Neuron (in vitro differentiated cells): Measurements from ENCODE around the gene ARHGEF4.
"Not testable (repeated sequence)": the region's sequence is repeated elsewhere in the genome, so short reads cannot be mapped to it uniquely, and the experiment has no call there.

Source experiments
- H2AFZ ChIP-seq: one replicate; pipeline ENCODE4 v1.6.1; 2013; ENCODE audit warnings: low read depth, mild to moderate bottlenecking, inconsistent platforms, low read length, moderate library complexity
- H3K27me3 ChIP-seq: one replicate; pipeline ENCODE4 v1.6.1; 2013; ENCODE audit warnings: low read length; ENCODE audit not compliant: insufficient read depth
- H3K36me3 ChIP-seq: one replicate; pipeline ENCODE4 v1.6.1; 2013; ENCODE audit warnings: low read length; ENCODE audit not compliant: insufficient read depth
- H3K4me1 ChIP-seq: one replicate; pipeline ENCODE4 v1.6.1; 2013; ENCODE audit warnings: low read length; ENCODE audit not compliant: insufficient read depth
- H3K4me3 ChIP-seq: 2 replicates; pipeline ENCODE4 v1.5.1; 2013; ENCODE audit warnings: mild to moderate bottlenecking, low read length, moderate library complexity
- H3K9me3 ChIP-seq: one replicate; pipeline ENCODE4 v1.6.1; 2013; ENCODE audit warnings: low read length

The ARHGEF4 gene

GRCh38 chr2:130901061-130901460 lies 64.3 kb downstream of the ARHGEF4 start:
- no peaks in the 10 kb centered on the region for H3K36me3 ChIP-seq
- no peak overlapping the region for H2AFZ ChIP-seq
- H3K4me3 ChIP-seq, result no peak overlapping the region
- no peaks in the 10 kb centered on the region for H3K9me3 ChIP-seq
- peaks cover 6% of the 10 kb centered on the region for H3K27me3 ChIP-seq
- no peaks in the 10 kb centered on the region for H3K4me1 ChIP-seq

- H2AFZ ChIP-seq, H3K9me3 ChIP-seq, H3K4me3 ChIP-seq, H3K4me1 ChIP-seq, H3K27me3 ChIP-seq, H3K36me3 ChIP-seq: not testable (repeated sequence)
Measured at GRCh38 chr2:130901626-130902025, 64.9 kb downstream of the ARHGEF4 start.

DNA sequence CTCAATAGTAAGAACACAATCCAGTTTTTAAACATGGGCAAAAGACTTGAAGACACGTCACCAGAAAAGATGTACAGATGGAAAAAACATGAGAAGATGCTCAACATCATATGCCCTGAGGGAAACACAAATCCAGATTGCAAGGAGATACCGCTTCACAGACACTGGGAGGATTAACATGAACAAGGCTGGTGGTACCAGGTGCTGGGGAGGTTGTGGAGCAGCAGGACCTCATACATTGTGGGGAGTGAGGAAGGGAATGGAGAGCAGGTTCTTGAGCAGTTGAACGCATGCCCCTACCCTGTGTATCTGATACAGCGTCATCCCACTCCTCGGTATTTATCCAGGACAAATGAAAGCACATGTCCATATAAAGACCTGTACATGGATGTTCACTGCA lies 72.1 kb downstream of the ARHGEF4 start:
- H3K27me3 ChIP-seq, result peaks cover 4% of the 10 kb centered on the region
- no peaks in the 10 kb centered on the region for H3K9me3 ChIP-seq
- H3K4me3 ChIP-seq, result no peak overlapping the region

GRCh38 chr2:130910931-130911330 lies 74.2 kb downstream of the ARHGEF4 start:
- no peak overlapping the region for H3K4me3 ChIP-seq
- H3K4me1 ChIP-seq, result no peaks in the 10 kb centered on the region
- H3K36me3 ChIP-seq, result no peaks in the 10 kb centered on the region
- peaks cover 7% of the 10 kb centered on the region for H3K27me3 ChIP-seq
- H3K9me3 ChIP-seq, result no peaks in the 10 kb centered on the region
- H2AFZ ChIP-seq, result no peak overlapping the region

More for the DNA sequence above, 72.1 kb downstream of the ARHGEF4 start:
- Histone ChIP-seq H2AFZ (no peak overlapping the region), H3K36me3 (no peaks in the 10 kb centered on the region), H3K4me1 (no peaks in the 10 kb centered on the region)

GRCh38 chr2:130911482-130911881 lies 74.8 kb downstream of the ARHGEF4 start:
- H3K9me3 ChIP-seq, result no peaks in the 10 kb centered on the region
- no peak overlapping the region for H3K4me3 ChIP-seq
- H3K36me3 ChIP-seq, result no peaks in the 10 kb centered on the region
- H3K4me1 ChIP-seq, result no peaks in the 10 kb centered on the region
- H3K27me3 ChIP-seq, result peaks cover 7% of the 10 kb centered on the region
- no peak overlapping the region for H2AFZ ChIP-seq

GRCh38 chr2:130911996-130912395 lies 75.3 kb downstream of the ARHGEF4 start:
- Histone ChIP-seq H3K27me3 (peaks cover 7% of the 10 kb centered on the region), H2AFZ (no peak overlapping the region), H3K4me3 (no peak overlapping the region), H3K4me1 (no peaks in the 10 kb centered on the region), H3K9me3 (no peaks in the 10 kb centered on the region), H3K36me3 (no peaks in the 10 kb centered on the region)

DNA sequence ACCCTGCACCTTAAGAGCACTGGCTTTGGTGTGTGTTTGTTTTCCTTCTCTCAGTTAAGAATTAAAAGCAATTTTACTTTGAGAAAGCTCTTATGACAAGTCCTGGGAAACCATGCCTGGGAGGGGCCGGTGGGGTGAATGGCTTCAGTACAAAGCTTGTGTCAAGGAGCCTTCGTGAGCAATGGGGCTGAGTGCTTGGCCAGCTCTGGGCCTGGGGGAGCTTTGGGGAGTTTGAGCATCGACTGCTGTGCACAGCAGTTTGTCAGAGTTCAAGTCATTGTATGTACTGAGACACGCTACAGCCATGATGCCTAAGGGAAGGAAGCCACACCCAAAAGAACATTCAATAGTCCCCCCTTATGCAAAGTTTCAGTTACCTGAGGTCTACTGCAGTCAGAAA lies 75.8 kb downstream of the ARHGEF4 start:
- no peak overlapping the region for H2AFZ ChIP-seq
- no peak overlapping the region for H3K4me3 ChIP-seq
- no peaks in the 10 kb centered on the region for H3K9me3 ChIP-seq
- H3K36me3 ChIP-seq, result no peaks in the 10 kb centered on the region
- no peaks in the 10 kb centered on the region for H3K4me1 ChIP-seq
- peaks cover 7% of the 10 kb centered on the region for H3K27me3 ChIP-seq

DNA sequence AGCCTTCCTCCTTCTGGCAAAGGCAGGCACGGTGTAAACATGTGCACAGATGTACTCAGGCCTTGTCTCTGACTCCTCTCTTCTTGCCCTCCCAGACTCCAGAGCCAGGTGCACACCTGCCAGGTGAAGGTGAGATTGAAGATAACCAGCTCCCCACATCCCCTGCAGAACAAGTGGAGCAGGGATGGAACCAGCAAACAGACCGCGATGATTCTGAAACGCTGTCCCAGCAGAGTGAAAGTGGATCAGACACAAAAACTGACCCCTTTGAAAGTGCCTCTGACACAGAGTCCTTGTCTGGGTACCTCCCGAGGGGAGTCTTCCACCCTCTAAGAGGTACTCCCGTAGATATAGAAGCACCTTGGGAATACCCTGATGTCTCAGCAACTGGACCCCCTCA lies 77.2 kb downstream of the ARHGEF4 start:
- Histone ChIP-seq H3K4me3 (no peak overlapping the region), H3K36me3 (no peaks in the 10 kb centered on the region), H3K4me1 (no peaks in the 10 kb centered on the region), H2AFZ (no peak overlapping the region), H3K9me3 (no peaks in the 10 kb centered on the region), H3K27me3 (peaks cover 7% of the 10 kb centered on the region)

- no peaks in the 10 kb centered on the region for H3K4me1 ChIP-seq
- peaks cover 7% of the 10 kb centered on the region for H3K27me3 ChIP-seq
- no peak overlapping the region for H3K4me3 ChIP-seq
- no peaks in the 10 kb centered on the region for H3K9me3 ChIP-seq
- no peak overlapping the region for H2AFZ ChIP-seq
- H3K36me3 ChIP-seq, result no peaks in the 10 kb centered on the region
Measured at GRCh38 chr2:130915149-130915548, 78.4 kb downstream of the ARHGEF4 start.

DNA sequence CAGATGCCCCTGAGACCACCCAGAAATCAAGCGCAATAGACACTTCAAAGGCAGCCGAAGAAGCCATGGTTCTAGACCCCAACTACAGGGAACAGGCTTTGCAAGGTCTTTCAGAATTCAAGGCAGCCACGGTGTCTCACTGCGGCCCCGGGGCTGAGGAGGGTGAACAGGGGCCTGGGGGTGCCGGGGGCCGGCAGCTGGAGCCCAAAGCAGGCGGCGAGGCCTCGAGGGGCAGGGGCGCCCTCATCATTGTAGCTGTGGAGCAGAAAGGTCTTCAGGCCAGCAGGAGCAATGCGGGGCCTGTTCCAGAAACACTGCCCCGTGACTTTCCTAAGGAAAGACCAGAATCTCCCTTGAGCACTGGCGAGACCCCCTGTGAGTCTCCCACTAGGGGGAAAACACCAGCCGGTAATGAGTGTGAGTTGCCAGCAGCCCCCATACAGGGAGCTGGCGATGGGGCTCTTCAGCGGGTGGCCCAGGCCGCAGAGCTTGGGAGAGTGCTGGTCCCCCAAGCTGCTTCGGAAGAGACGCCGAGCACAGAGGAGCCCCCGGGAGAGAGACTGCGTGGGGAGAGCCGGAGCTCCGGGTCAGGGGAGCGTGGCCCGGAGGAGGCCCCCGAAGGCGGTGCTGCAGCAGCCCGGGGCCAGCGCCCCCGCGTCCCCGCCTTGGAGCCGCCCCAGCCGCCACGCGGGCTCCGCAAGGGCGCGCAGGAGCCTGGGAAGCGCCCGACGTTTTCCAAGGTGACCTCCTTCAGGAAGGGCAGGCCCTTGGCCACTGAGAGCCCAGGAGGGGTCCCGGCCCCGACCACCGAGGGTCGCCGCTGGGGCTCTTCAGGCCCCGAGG lies 79.1 kb downstream of the ARHGEF4 start:
- H3K9me3 ChIP-seq, result no peaks in the 10 kb centered on the region
- no peak overlapping the region for H2AFZ ChIP-seq
- no peaks in the 10 kb centered on the region for H3K36me3 ChIP-seq
- no peaks in the 10 kb centered on the region for H3K4me1 ChIP-seq
- H3K4me3 ChIP-seq, result no peak overlapping the region
- peaks cover 7% of the 10 kb centered on the region for H3K27me3 ChIP-seq

DNA sequence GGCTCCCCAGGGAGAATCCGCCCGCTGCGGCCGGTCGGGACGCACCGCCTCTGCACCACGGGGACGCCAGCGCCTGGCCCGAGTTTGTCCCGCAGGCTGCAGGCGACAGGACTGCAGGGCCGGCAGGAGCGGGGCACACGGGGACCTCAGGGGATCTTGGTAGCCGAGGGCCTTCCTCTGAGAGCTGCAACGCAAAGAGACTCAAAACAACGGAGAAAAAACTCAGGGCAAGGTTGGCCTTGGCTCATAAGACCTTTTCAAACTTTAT lies 79.7 kb downstream of the ARHGEF4 start:
- no peaks in the 10 kb centered on the region for H3K4me1 ChIP-seq
- H3K27me3 ChIP-seq, result peaks cover 7% of the 10 kb centered on the region
- no peak overlapping the region for H2AFZ ChIP-seq
- H3K9me3 ChIP-seq, result no peaks in the 10 kb centered on the region
- H3K36me3 ChIP-seq, result no peaks in the 10 kb centered on the region
- H3K4me3 ChIP-seq, result no peak overlapping the region

DNA sequence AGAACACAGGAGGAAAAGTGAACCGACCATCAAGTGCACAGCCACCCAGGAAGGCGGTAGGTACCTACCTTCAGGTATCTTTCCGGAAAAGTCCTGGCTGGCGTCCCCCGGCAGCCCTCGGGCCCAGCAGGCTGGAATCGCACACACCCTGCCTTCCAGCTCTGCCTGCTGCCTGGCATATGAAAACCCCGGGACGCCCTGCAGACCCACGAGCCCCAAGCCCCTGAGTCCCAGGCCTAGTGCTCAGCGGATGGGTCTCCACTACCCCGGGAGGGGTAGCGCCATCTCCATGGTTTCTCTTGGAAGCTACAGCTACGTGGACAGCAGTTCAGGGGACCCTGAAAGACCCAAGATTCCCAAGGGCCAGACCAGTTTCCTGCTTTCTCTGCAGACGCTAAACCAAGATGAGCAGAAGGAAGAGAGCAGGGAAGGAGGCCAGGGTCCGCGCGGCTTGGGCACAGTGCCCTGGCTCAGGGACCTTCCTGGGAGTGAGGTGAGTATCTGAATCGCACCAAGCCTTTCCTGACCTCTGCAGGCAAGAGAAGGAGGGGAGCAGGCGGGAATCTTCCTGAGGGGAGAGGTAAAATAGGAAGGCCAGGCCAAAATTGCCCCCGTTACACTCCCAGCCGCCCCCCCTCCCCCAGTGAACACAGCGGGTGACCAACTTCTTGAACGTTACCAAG lies 80.4 kb downstream of the ARHGEF4 start:
- Histone ChIP-seq H3K4me1 (no peaks in the 10 kb centered on the region), H3K4me3 (no peak overlapping the region), H3K36me3 (no peaks in the 10 kb centered on the region), H3K27me3 (peaks cover 3% of the 10 kb centered on the region), H3K9me3 (no peaks in the 10 kb centered on the region), H2AFZ (no peak overlapping the region)

GRCh38 chr2:130918393-130918792 lies 81.7 kb downstream of the ARHGEF4 start:
- no peak overlapping the region for H2AFZ ChIP-seq
- no peaks in the 10 kb centered on the region for H3K4me1 ChIP-seq
- H3K27me3 ChIP-seq, result peaks cover 3% of the 10 kb centered on the region
- H3K4me3 ChIP-seq, result no peak overlapping the region
- no peaks in the 10 kb centered on the region for H3K9me3 ChIP-seq
- no peaks in the 10 kb centered on the region for H3K36me3 ChIP-seq
